PC-9 (cell line): ENCODE measurements around the gene CD109. TPM values are rescaled to one million over a fixed set of nuclear protein-coding genes. Genes with fewer than 3 reads are reported as not detected.

Source experiments
- BruUV-seq: library from RNA; stranded (reverse); fragments of 400-500 nt; replicated peaks from 2 replicates; lab custom pipeline; 2021; lab: Mats Ljungman, UMichigan
- CTCF ChIA-PET: fragments of 300-600 bp; sonication (Branson Sonifier 250); formaldehyde crosslinking; loops from one replicate; lab custom pipeline; 2022; ENCODE audit warnings: antibody characterized with exemption; lab: Charles Lee
- POLR2A ChIA-PET: fragments of 300-600 bp; sonication (Branson Sonifier 250); formaldehyde crosslinking; loops from one replicate; lab custom pipeline; 2022; ENCODE audit warnings: antibody characterized with exemption; ENCODE audit not compliant: unreplicated experiment; lab: Charles Lee
- DNase-seq, 2 experiments: peaks; one replicate each; pipeline versions ENCODE4 v3.0.0 to v3.0.0-alpha.2; 2015 to 2022; ENCODE audit warnings: mixed read lengths in 1 of 2
- H2AFZ ChIP-seq: fragments of 200-600 bp; sonication (generic); 2 replicates; pipeline ENCODE4 v1.8.1; 2017; ENCODE audit warnings: antibody characterized with exemption
- H3F3A ChIP-seq: fragments of 200-600 bp; sonication (generic); 2 replicates; pipeline ENCODE4 v1.8.1; 2017; ENCODE audit warnings: antibody characterized with exemption, mild to moderate bottlenecking, low read depth; ENCODE audit not compliant: insufficient read depth
- H3K27ac ChIP-seq: fragments of 200-600 bp; sonication (generic); 2 replicates; pipeline ENCODE4 v1.6.1; 2016; ENCODE audit warnings: mixed run types
- H3K27me3 ChIP-seq: fragments of 200-600 bp; sonication (generic); 2 replicates; pipeline ENCODE4 v1.6.1; 2016; ENCODE audit warnings: low read depth, mixed run types; ENCODE audit not compliant: insufficient read depth
- H3K36me3 ChIP-seq: fragments of 200-600 bp; sonication (generic); 2 replicates; pipeline ENCODE4 v1.6.1; 2016; ENCODE audit warnings: low read depth, mixed run types
- H3K4me1 ChIP-seq: fragments of 200-600 bp; sonication (generic); replicated peaks from 2 replicates; pipeline ENCODE4 v1.6.1; 2016; ENCODE audit warnings: mixed run types; ENCODE audit not compliant: insufficient read depth
- H3K4me2 ChIP-seq: fragments of 200-600 bp; sonication (generic); 2 replicates; pipeline ENCODE4 v1.6.1; 2017; ENCODE audit warnings: mixed run types
- H3K4me3 ChIP-seq: fragments of 200-600 bp; sonication (generic); 2 replicates; pipeline ENCODE4 v1.6.1; 2016; ENCODE audit warnings: mixed run types
- H3K79me2 ChIP-seq: fragments of 200-600 bp; sonication (generic); 2 replicates; pipeline ENCODE4 v1.6.1; 2017; ENCODE audit warnings: low read depth, mixed run types
- H3K9me2 ChIP-seq: fragments of 200-600 bp; sonication (generic); 2 replicates; pipeline ENCODE4 v1.8.1; 2017; ENCODE audit warnings: mild to moderate bottlenecking; ENCODE audit not compliant: insufficient read depth
- H3K9me3 ChIP-seq: fragments of 200-600 bp; sonication (generic); 2 replicates; pipeline ENCODE4 v1.8.1; 2016; ENCODE audit warnings: low read depth; ENCODE audit not compliant: insufficient read depth
- H4K20me1 ChIP-seq: fragments of 200-600 bp; sonication (generic); 2 replicates; pipeline ENCODE4 v1.8.1; 2017; ENCODE audit not compliant: insufficient read depth
- CTCF ChIP-seq: fragments of 200-600 bp; sonication (generic); conservative IDR thresholded peaks from 2 replicates; pipeline ENCODE4 v1.6.1; 2017; ENCODE audit warnings: mixed run types, antibody characterized with exemption, mild to moderate bottlenecking, moderate library complexity
- EZH2 ChIP-seq: fragments of 200-600 bp; sonication (generic); IDR thresholded peaks from 2 replicates; pipeline ENCODE4 v1.8.0; 2017; ENCODE audit warnings: antibody characterized with exemption, low read depth
- intact Hi-C: fragments of 100-400 bp; cut with micrococcal nuclease; formaldehyde crosslinking; loops from one replicate; pipeline ENCODE4 v1.10.0; 2022; ENCODE audit not compliant: unreplicated experiment
- total RNA-seq: library from RNA; stranded (reverse); gene quantifications from 2 replicates; pipeline ENCODE4 v1.2.3, GENCODE V29; 2021

Gene CD109
- total RNA-seq, 1 experiment from 2014 or later = 50.7 TPM

- Histone ChIP-seq H3F3A (no peaks in the 10 kb centered on the region), H3K4me2 (no peak overlapping the region), H3K79me2 (no peaks in the 10 kb centered on the region), H3K9me3 (no peaks in the 10 kb centered on the region), H3K27ac (no peak overlapping the region), H2AFZ (no peak overlapping the region), H3K36me3 (no peaks in the 10 kb centered on the region), H3K4me3 (no peak overlapping the region), H3K27me3 (no peaks in the 10 kb centered on the region), H4K20me1 (no peaks in the 10 kb centered on the region), H3K4me1 (no peaks in the 10 kb centered on the region), H3K9me2 (no peaks in the 10 kb centered on the region)
- POLR2A ChIA-PET = no interaction called here
- no TSS peak for BruUV-seq
- intact Hi-C loops = loop anchor here (1.0 to 5.0 kb wide), 5 partner anchors 112 to 1354 kb away; no protein-coding TSS in a partner anchor
- CTCF ChIA-PET = no interaction called here
- TF ChIP-seq EZH2 (no peak), CTCF (peak; percentile 91)
- DNase-seq = no peak
These were observed 159.2 kb downstream of the CD109 start for GRCh38 chr6:73854998-73855718.

GRCh38 chr6:73857341-73857890 is 161.4 kb downstream of the CD109 start:
- no peaks in the 10 kb centered on the region for H4K20me1 ChIP-seq
- intact Hi-C loops = loop anchor here (5.0 kb wide), 3 partner anchors 110 to 180 kb away; no protein-coding TSS in a partner anchor

DNA sequence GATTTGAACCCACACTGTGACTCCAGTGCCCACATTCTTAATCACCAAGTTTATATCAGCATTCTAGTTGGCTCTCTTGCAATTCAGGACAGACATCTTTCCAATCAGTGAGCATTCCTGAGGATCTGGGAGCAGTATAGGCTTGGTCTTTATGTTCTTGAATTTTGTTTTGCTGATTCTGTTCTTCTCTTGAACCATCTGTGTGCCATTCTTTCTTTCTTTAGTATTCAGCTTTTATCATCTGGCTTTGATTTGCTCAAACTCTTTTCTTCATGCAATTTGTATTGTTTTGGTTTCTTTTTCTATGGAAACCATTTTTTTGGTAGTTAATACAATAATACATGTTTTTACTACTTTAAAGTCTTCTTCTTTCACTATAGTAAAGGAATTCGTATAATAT is 162.4 kb downstream of the CD109 start:
- intact Hi-C loops = loop anchor here (5.0 kb wide), 3 partner anchors 109 to 181 kb away; no protein-coding TSS in a partner anchor
- Histone ChIP-seq H3K4me1 (no peaks in the 10 kb centered on the region), H3K36me3 (no peaks in the 10 kb centered on the region), H3K27me3 (no peaks in the 10 kb centered on the region), H3K4me2 (no peak overlapping the region), H3K9me2 (no peaks in the 10 kb centered on the region), H4K20me1 (no peaks in the 10 kb centered on the region), H3K9me3 (no peaks in the 10 kb centered on the region), H3K4me3 (no peak overlapping the region), H3K79me2 (no peaks in the 10 kb centered on the region), H3K27ac (no peak overlapping the region), H3F3A (no peaks in the 10 kb centered on the region), H2AFZ (no peak overlapping the region)
- ChIA-PET POLR2A (interaction anchor here (0.6 kb wide), 1 partner anchor 121 kb away, joined by 3 read pairs; no protein-coding TSS in a partner anchor), CTCF (no interaction called here)
- DNase-seq = no peak
- TF ChIP-seq CTCF = no peak
- no peak for TF ChIP-seq EZH2
- no TSS peak for BruUV-seq

More at GRCh38 chr6:73857341-73857890, 161.4 kb downstream of the CD109 start:
- no peak overlapping the region for H3K27ac ChIP-seq
- POLR2A ChIA-PET = no interaction called here
- H3K9me2 ChIP-seq = no peaks in the 10 kb centered on the region
- no peak overlapping the region for H2AFZ ChIP-seq
- no peaks in the 10 kb centered on the region for H3K9me3 ChIP-seq
- TF ChIP-seq EZH2 = no peak
- TF ChIP-seq CTCF = no peak
- no peaks in the 10 kb centered on the region for H3K4me1 ChIP-seq
- no peaks in the 10 kb centered on the region for H3F3A ChIP-seq
- CTCF ChIA-PET = no interaction called here
- H3K4me2 ChIP-seq = no peak overlapping the region
- DNase-seq = no peak
- no peaks in the 10 kb centered on the region for H3K79me2 ChIP-seq
- H3K4me3 ChIP-seq = no peak overlapping the region
- H3K36me3 ChIP-seq = no peaks in the 10 kb centered on the region
- no peaks in the 10 kb centered on the region for H3K27me3 ChIP-seq
- no TSS peak for BruUV-seq
